K562 (cell line): ENCODE results near the gene TLE4. TPM values are rescaled to one million over a fixed set of nuclear protein-coding genes. Genes with fewer than 3 reads are reported as not detected.

Experiments used
- ATAC-seq: fragments of 200-7000 bp; cut with Tn5 transposase; 3 replicates; pipeline ENCODE4 v1.9.1; 2020; ENCODE audit warnings: moderate library complexity
- BruUV-seq: library from RNA; stranded (reverse); fragments of 400-500 nt; replicated peaks from 2 replicates; lab custom pipeline; 2021; lab: Mats Ljungman, UMichigan
- CTCF ChIA-PET: fragments of 300-600 bp; formaldehyde crosslinking; extraction: SDS; loops from one replicate; lab custom pipeline; 2021; ENCODE audit warnings: low intra/inter-chr PET ratio; lab: Yijun Ruan, JAX
- POLR2A ChIA-PET: fragments of 300-600, 350-650 bp; sonication (Branson Sonifier 250); formaldehyde crosslinking; extraction: SDS; loops from one replicate; lab custom pipeline; 2021; ENCODE audit warnings: antibody characterized with exemption, inconsistent platforms; lab: Yijun Ruan, JAX
- DNase-seq, 4 experiments: peaks; one replicate each; pipeline versions ENCODE4 v3.0.0 to v3.0.0-alpha.2; 2011 to 2018; ENCODE audit warnings: low spot score in 3 of 4, mixed read lengths in 3 of 4; ENCODE audit errors: extremely low read depth in 1 of 4
- FAIRE-seq: peaks from 2 replicates; lab custom pipeline; 2011; peaks lifted over from hg19 to GRCh38; lab: Jason Lieb, UNC
- H2AFZ ChIP-seq: 2 replicates; pipeline ENCODE4 v1.6.0; 2011; ENCODE audit warnings: low read depth, low read length, control low read depth, inconsistent platforms
- H3K27ac ChIP-seq: fragments of 200-600 bp; 3 replicates; pipeline ENCODE4 v1.8.0; 2011; ENCODE audit warnings: low read depth, mild to moderate bottlenecking, control low read depth, inconsistent platforms, low read length, moderate library complexity, mixed read lengths; ENCODE audit errors: extremely low read depth
- H3K27me3 ChIP-seq, 2 experiments: fragments of 300-600 bp in 1 of 2; 2 replicates in 1 of 2; 3 replicates in 1 of 2; pipeline versions ENCODE4 v1.6.0 to v1.8.0; 2011; ENCODE audit warnings: inconsistent platforms in 2 of 2, low read length in 2 of 2, mild to moderate bottlenecking in 1 of 2, mixed read lengths in 1 of 2, moderate library complexity in 1 of 2; ENCODE audit not compliant: control insufficient read depth in 2 of 2, insufficient read depth in 2 of 2
- H3K36me3 ChIP-seq: fragments of 300-600 bp; 3 replicates; pipeline ENCODE4 v1.8.0; 2011; ENCODE audit warnings: mild to moderate bottlenecking, low read length, inconsistent platforms; ENCODE audit not compliant: control insufficient read depth, insufficient read depth
- H3K4me1 ChIP-seq, 2 experiments: fragments of 200-600 bp in 1 of 2; replicated peaks in 1 of 2; 2 replicates in 1 of 2; 3 replicates in 1 of 2; pipeline versions ENCODE4 v1.5.1 to v1.8.0; 2011; ENCODE audit warnings: inconsistent platforms in 2 of 2, low read length in 2 of 2, mild to moderate bottlenecking in 1 of 2, mixed read lengths in 1 of 2, moderate library complexity in 1 of 2; ENCODE audit not compliant: control insufficient read depth in 2 of 2, insufficient read depth in 2 of 2
- H3K4me2 ChIP-seq: 2 replicates; pipeline ENCODE4 v1.6.1; 2011; ENCODE audit warnings: low read length, control low read depth, inconsistent platforms, mixed read lengths; ENCODE audit not compliant: insufficient read depth
- H3K4me3 ChIP-seq: fragments of 200-600 bp; sonication (generic), shearing (Covaris generic); 2 replicates; pipeline ENCODE4 v1.5.1; 2016; ENCODE audit warnings: control low read depth, inconsistent platforms
- H3K79me2 ChIP-seq: fragments of 200-600 bp; 3 replicates; pipeline ENCODE4 v1.8.0; 2011; ENCODE audit warnings: low read length, inconsistent platforms; ENCODE audit not compliant: control insufficient read depth, insufficient read depth
- H3K9ac ChIP-seq, 2 experiments: 2 replicates each; pipeline versions ENCODE4 v1.6.0 to v1.6.1; 2011; ENCODE audit warnings: low read depth in 2 of 2, low read length in 2 of 2, control low read depth in 1 of 2, inconsistent platforms in 1 of 2, mild to moderate bottlenecking in 1 of 2, mixed read lengths in 1 of 2; ENCODE audit not compliant: insufficient read depth in 1 of 2
- H3K9me1 ChIP-seq: one replicate; pipeline ENCODE4 v1.6.0; 2011; ENCODE audit warnings: inconsistent platforms, mild to moderate bottlenecking, low read length, moderate library complexity; ENCODE audit not compliant: control insufficient read depth, insufficient read depth
- H3K9me3 ChIP-seq: replicated peaks from 2 replicates; pipeline ENCODE4 v1.5.1; 2011; ENCODE audit warnings: low read depth, low read length, inconsistent platforms; ENCODE audit not compliant: control insufficient read depth, insufficient read depth
- H4K20me1 ChIP-seq: replicated peaks from 2 replicates; pipeline ENCODE4 v1.6.1; 2011; ENCODE audit warnings: low read length, inconsistent platforms, mixed read lengths; ENCODE audit not compliant: control insufficient read depth, insufficient read depth
- EWSR1 ChIP-seq: fragments of 450-650 bp; IDR thresholded peaks from 2 replicates; pipeline ENCODE4 v1.6.1; 2018; ENCODE audit warnings: borderline replicate concordance, mild to moderate bottlenecking, low read depth, moderate library complexity; ENCODE audit not compliant: partially characterized antibody
- FOXK1 ChIP-seq: sonication (generic); formaldehyde crosslinking; IDR thresholded peaks from 2 replicates; pipeline ENCODE4 v1.8.0; 2022; ENCODE audit warnings: missing genetic modification reagents, mild to moderate bottlenecking, borderline replicate concordance
- NR2C1 ChIP-seq, 2 experiments: fragments of 450-650 bp; IDR thresholded peaks; 2 replicates each; pipeline ENCODE4 v1.6.1; 2017; ENCODE audit warnings: mild to moderate bottlenecking in 2 of 2, antibody characterized with exemption in 1 of 2, inconsistent platforms in 1 of 2, missing compliant biosample characterization in 1 of 2, missing genetic modification characterization in 1 of 2
- PRMT5 ChIP-seq: sonication (generic); formaldehyde crosslinking; IDR thresholded peaks from 2 replicates; pipeline ENCODE4 v1.5.0; 2020; ENCODE audit warnings: missing genetic modification reagents
- SMAD1 ChIP-seq: fragments of 150-350 bp; IDR thresholded peaks from 2 replicates; pipeline ENCODE4 v1.6.1; 2014; ENCODE audit warnings: low read length, low read depth; ENCODE audit not compliant: partially characterized antibody
- STAG1 ChIP-seq: sonication (generic); formaldehyde crosslinking; IDR thresholded peaks from 2 replicates; pipeline ENCODE4 v1.5.0; 2020; ENCODE audit warnings: missing genetic modification reagents, borderline replicate concordance
- TFAM ChIP-seq: fragments of 250-450 bp; sonication (Bioruptor Pico); conservative IDR thresholded peaks from 2 replicates; pipeline ENCODE4 v1.5.0; 2021; ENCODE audit warnings: mild to moderate bottlenecking, moderate library complexity
- ZNF354B ChIP-seq: fragments of 250-450 bp; sonication (Bioruptor Pico); IDR thresholded peaks from 2 replicates; pipeline ENCODE4 v1.4.0; 2020
- WGBS: fragments of 100-300 bp; shearing (Covaris generic); methylation state at CpG from one replicate; pipeline ENCODE4 v1.1.6; 2016; ENCODE audit warnings: low coverage, mixed read lengths; ENCODE audit not compliant: insufficient coverage; ENCODE audit errors: missing lambda C conversion rate; 5-methylcytosine and 5-hydroxymethylcytosine counted together
- in situ Hi-C: fragments of 300-500 bp; cut with MboI; formaldehyde crosslinking; loops from 4 replicates; pipeline ENCODE4 v1.15.0; 2018; ENCODE audit warnings: inconsistent platforms, mixed read lengths
- intact Hi-C: fragments of 100-400 bp; cut with micrococcal nuclease; formaldehyde crosslinking; loops from 2 replicates; pipeline ENCODE4 v1.14.2; 2022
- polyA plus RNA-seq, 8 experiments: library from polyadenylated mRNA; depleted of rRNA in 4 of 8; stranded (reverse) in 5 of 8; unstranded in 3 of 8; fragments of >200 nt; fragmentation: Nextera tagmentation in 2 of 8; fragmentation: Illumina TruSeq in 1 of 8; extraction: Ambion mirVana in 2 of 8; extraction: Trizol in 1 of 8; gene quantifications; 2 replicates each; pipeline versions ENCODE4 v1.2.1 to v1.2.3, GENCODE V29; 2011 to 2014; ENCODE audit warnings: inconsistent platforms in 1 of 8, missing spikeins in 1 of 8
- total RNA-seq, 7 experiments: library from RNA; depleted of rRNA in 6 of 7; stranded (reverse); fragments of >200 nt in 6 of 7; fragmentation: Illumina TruSeq in 2 of 7; extraction: Trizol in 2 of 7; gene quantifications; 2 replicates each; pipeline versions ENCODE4 v1.2.1 to v1.2.3, GENCODE V29; 2011 to 2021; ENCODE audit warnings: low replicate concordance in 1 of 7
- TF ChIP-seq, protein P1 (sequence below): fragments of 250-450 bp; sonication (Bioruptor Pico); IDR thresholded peaks from 2 replicates; pipeline ENCODE4 v1.4.0; 2020
- TF ChIP-seq, protein P2 (sequence below): sonication (generic); formaldehyde crosslinking; IDR thresholded peaks from 2 replicates; pipeline ENCODE4 v1.8.1; 2023; ENCODE audit warnings: mild to moderate bottlenecking, missing genetic modification reagents, moderate library complexity
- TF ChIP-seq, protein P3 (sequence below): sonication (generic); formaldehyde crosslinking; IDR thresholded peaks from 2 replicates; pipeline ENCODE4 v1.8.1; 2022; ENCODE audit warnings: missing genetic modification reagents

TLE4 gene
- total and polyA plus RNA-seq, 9 of the 15 experiments (the other 6 are each of a cell fraction or from before 2014, with no cell fraction given), result 1.1 to 8.8 (median 5.7) TPM

DNA sequence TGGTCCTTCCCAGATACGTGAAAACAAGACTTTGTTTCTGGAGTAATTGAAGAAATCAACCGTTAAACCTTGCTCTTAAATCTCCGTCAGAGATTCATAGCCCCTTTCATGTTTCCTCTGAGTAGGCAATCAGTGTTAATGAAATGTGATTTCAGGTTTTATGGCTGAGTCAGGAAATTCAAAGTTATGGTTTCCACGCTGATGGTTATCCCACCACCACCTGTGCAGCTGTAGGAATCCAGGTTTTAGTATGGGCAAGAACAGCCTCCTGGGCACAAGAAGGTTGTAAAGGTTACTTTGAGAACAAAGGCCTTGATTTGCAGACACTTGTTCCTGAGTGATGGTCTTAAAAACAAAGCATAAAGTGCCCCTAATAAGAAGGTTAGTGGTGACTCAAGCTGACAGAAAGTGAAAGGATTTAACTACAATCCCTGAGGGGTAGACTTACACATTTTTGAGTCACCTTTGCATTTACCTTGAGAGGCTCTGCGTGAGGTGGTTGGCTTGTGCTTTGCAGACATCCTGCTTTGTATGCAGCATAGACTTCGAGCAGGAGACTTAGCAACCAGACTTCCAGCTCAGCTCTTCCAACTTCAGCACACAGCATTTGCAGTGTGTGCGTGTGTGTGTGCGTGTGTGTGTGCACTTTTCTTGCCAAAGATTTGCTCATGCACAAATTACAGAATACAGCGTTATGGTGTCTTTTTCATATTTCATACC, 159.6 kb downstream of the TLE4 start (continued):
- TF ChIP-seq SMAD1 (no peak), FOXK1 (CRISPR knock-in tag) (no peak), NR2C1 (IDR thresholded peaks at IDR 0.05) (no peak), NR2C1 (tag; IDR thresholded peaks at IDR 0.05) (no peak)

DNA sequence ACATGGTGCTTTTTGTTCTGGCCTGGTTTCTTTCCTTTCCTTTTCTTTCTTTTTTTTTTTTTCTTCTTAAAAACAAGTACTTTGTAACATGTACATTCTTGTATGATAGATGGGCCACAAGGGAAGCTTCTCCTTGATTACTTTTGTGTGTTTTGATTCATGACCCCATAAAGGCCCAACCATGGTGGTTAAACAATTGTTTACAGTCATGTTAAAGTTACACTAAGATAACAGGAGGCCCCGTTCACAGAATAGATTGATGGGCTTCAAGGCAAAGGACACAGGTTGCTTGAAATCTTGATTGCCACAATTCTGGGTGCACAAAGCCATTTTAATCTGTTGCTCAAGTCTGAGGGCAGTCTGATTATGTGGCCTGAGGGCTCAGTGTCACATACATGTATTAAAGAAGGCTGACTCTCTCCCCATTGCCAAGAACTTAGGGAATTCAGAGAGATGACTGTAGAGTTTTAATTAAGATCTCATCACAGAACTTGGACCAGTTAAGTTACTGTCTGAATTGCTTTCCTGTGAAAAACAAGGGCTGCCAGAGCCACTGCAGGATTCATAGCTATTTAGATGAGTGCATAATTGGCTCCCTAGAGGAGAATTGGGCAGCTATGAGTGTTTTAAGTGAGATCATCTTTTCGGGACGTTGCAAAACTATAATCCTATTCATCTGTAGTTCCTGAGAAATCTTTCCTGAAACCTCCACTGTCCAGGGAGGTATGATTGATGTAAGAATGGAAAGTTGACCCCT, 163.4 kb downstream of the TLE4 start:
- CTCF ChIA-PET, result no interaction called here
- no TSS peak for BruUV-seq
- in situ Hi-C loops, result no loop called here
- Histone ChIP-seq H3K79me2 (no peaks in the 10 kb centered on the region), H3K9me3 (no peaks in the 10 kb centered on the region), H4K20me1 (no peaks in the 10 kb centered on the region), H3K36me3 (no peaks in the 10 kb centered on the region), H3K27me3 (no peaks in the 10 kb centered on the region), H3K4me2 (no peak overlapping the region), H3K27ac (no peak overlapping the region), H3K9ac (no peak overlapping the region), H2AFZ (no peak overlapping the region), H3K9me1 (no peaks in the 10 kb centered on the region), H3K4me1 (no peaks in the 10 kb centered on the region), H3K4me3 (no peak overlapping the region)
- FAIRE-seq, result no peak
- POLR2A ChIA-PET, result no interaction called here
- DNase-seq, result no peak
- no peak for ATAC-seq
- intact Hi-C loops, result no loop called here
- 5% methylated on average over 3 of the region's 3 CpGs for WGBS
- TF ChIP-seq EWSR1, result no peak
- TF ChIP-seq, protein P1, sequence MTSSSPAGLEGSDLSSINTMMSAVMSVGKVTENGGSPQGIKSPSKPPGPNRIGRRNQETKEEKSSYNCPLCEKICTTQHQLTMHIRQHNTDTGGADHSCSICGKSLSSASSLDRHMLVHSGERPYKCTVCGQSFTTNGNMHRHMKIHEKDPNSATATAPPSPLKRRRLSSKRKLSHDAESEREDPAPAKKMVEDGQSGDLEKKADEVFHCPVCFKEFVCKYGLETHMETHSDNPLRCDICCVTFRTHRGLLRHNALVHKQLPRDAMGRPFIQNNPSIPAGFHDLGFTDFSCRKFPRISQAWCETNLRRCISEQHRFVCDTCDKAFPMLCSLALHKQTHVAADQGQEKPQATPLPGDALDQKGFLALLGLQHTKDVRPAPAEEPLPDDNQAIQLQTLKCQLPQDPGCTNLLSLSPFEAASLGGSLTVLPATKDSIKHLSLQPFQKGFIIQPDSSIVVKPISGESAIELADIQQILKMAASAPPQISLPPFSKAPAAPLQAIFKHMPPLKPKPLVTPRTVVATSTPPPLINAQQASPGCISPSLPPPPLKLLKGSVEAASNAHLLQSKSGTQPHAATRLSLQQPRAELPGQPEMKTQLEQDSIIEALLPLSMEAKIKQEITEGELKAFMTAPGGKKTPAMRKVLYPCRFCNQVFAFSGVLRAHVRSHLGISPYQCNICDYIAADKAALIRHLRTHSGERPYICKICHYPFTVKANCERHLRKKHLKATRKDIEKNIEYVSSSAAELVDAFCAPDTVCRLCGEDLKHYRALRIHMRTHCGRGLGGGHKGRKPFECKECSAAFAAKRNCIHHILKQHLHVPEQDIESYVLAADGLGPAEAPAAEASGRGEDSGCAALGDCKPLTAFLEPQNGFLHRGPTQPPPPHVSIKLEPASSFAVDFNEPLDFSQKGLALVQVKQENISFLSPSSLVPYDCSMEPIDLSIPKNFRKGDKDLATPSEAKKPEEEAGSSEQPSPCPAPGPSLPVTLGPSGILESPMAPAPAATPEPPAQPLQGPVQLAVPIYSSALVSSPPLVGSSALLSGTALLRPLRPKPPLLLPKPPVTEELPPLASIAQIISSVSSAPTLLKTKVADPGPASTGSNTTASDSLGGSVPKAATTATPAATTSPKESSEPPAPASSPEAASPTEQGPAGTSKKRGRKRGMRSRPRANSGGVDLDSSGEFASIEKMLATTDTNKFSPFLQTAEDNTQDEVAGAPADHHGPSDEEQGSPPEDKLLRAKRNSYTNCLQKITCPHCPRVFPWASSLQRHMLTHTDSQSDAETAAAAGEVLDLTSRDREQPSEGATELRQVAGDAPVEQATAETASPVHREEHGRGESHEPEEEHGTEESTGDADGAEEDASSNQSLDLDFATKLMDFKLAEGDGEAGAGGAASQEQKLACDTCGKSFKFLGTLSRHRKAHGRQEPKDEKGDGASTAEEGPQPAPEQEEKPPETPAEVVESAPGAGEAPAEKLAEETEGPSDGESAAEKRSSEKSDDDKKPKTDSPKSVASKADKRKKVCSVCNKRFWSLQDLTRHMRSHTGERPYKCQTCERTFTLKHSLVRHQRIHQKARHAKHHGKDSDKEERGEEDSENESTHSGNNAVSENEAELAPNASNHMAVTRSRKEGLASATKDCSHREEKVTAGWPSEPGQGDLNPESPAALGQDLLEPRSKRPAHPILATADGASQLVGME (CRISPR knock-in tag), result no peak
- TF ChIP-seq, protein P2, sequence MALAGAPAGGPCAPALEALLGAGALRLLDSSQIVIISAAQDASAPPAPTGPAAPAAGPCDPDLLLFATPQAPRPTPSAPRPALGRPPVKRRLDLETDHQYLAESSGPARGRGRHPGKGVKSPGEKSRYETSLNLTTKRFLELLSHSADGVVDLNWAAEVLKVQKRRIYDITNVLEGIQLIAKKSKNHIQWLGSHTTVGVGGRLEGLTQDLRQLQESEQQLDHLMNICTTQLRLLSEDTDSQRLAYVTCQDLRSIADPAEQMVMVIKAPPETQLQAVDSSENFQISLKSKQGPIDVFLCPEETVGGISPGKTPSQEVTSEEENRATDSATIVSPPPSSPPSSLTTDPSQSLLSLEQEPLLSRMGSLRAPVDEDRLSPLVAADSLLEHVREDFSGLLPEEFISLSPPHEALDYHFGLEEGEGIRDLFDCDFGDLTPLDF (CRISPR knock-in tag), result no peak
- TF ChIP-seq ZNF354B (CRISPR knock-in tag), result no peak
- no peak for TF ChIP-seq STAG1
- no peak for TF ChIP-seq TFAM
- TF ChIP-seq PRMT5 (CRISPR knock-in tag), result no peak
- TF ChIP-seq, protein P3, sequence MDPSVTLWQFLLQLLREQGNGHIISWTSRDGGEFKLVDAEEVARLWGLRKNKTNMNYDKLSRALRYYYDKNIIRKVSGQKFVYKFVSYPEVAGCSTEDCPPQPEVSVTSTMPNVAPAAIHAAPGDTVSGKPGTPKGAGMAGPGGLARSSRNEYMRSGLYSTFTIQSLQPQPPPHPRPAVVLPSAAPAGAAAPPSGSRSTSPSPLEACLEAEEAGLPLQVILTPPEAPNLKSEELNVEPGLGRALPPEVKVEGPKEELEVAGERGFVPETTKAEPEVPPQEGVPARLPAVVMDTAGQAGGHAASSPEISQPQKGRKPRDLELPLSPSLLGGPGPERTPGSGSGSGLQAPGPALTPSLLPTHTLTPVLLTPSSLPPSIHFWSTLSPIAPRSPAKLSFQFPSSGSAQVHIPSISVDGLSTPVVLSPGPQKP (CRISPR knock-in tag), result no peak
